Neural progenitor cell (in vitro differentiated cells): ENCODE results near the gene KRTAP12-2.

ENCODE experiments used
- CTCF ChIP-seq: fragments of 200-600 bp; sonication (generic); IDR thresholded peaks from 2 replicates; pipeline ENCODE4 v1.5.1; 2017; ENCODE audit warnings: antibody characterized with exemption, mild to moderate bottlenecking
- EZH2 ChIP-seq: fragments of 200-600 bp; sonication (generic); IDR thresholded peaks from 2 replicates; pipeline ENCODE4 v1.6.1; 2017; ENCODE audit warnings: antibody characterized with exemption, mild to moderate bottlenecking, moderate library complexity
- EZH2phosphoT487 ChIP-seq: fragments of 200-600 bp; sonication (generic); IDR thresholded peaks from 2 replicates; pipeline ENCODE4 v1.6.1; 2017; ENCODE audit warnings: antibody characterized with exemption

- TF ChIP-seq CTCF (no peak), EZH2 (no peak), EZH2phosphoT487 (no peak)
These were observed 48.2 kb upstream of the KRTAP12-2 start for GRCh38 chr21:44714905-44715304.
